WI38 (cell line): ENCODE results near the gene CTSV.
"Not testable (repeated sequence)": the region's sequence is repeated elsewhere in the genome, so short reads cannot be mapped to it uniquely, and the experiment has no call there.

Experiments used
- H3K4me3 ChIP-seq: 2 replicates; pipeline ENCODE4 v1.5.1; 2011; ENCODE audit warnings: low read depth, mild to moderate bottlenecking, control low read depth, low read length
- CTCF ChIP-seq: IDR thresholded peaks from 2 replicates; pipeline ENCODE4 v1.5.1; 2012; ENCODE audit warnings: low read depth, mild to moderate bottlenecking, control low read depth, low read length

CTSV gene

GRCh38 chr9:97038611-97039513, at the start of gene CTSV:
TSS of gene CTSV (minus strand) at chr9:97039142. CDS start at chr9:97038043, 1,099 bp downstream.
- TF ChIP-seq CTCF, result no peak
- H3K4me3 ChIP-seq, result peak within 1 kb of the TSS; percentile 62

- H3K4me3 ChIP-seq, result not testable (repeated sequence)
These were observed 48.8 kb upstream of the CTSV start for GRCh38 chr9:97087668-97088215.

GRCh38 chr9:97084562-97084991, 45.6 kb upstream of the CTSV start:
- not testable (repeated sequence) for H3K4me3 ChIP-seq

GRCh38 chr9:97078362-97078761, 39.4 kb upstream of the CTSV start:
- no peak for TF ChIP-seq CTCF
- no peak overlapping the region for H3K4me3 ChIP-seq

- H3K4me3 ChIP-seq, result no peak overlapping the region
- TF ChIP-seq CTCF, result no peak
These were observed 38.7 kb upstream of the CTSV start for GRCh38 chr9:97077452-97078295.

GRCh38 chr9:97076731-97077451, 37.9 kb upstream of the CTSV start:
- H3K4me3 ChIP-seq, result not testable (repeated sequence)

- H3K4me3 ChIP-seq, result no peak overlapping the region
- no peak for TF ChIP-seq CTCF
These were observed 37.3 kb upstream of the CTSV start for GRCh38 chr9:97076238-97076637.

- TF ChIP-seq CTCF, result no peak
- H3K4me3 ChIP-seq, result no peak overlapping the region
These were observed 36.5 kb upstream of the CTSV start for GRCh38 chr9:97075289-97075985.
